HG03045 (cell line): ENCODE measurements around the gene GOLGA8M.
"Not testable (repeated sequence)": the region's sequence is repeated elsewhere in the genome, so short reads cannot be mapped to it uniquely, and the experiment has no call there.

Source experiments
- ATAC-seq: cut with Tn5 transposase; IDR thresholded peaks from one replicate; pipeline ENCODE4 v1.9.1; 2021; ENCODE audit warnings: mild to moderate bottlenecking, moderate library complexity; ENCODE audit not compliant: unreplicated experiment

GOLGA8M gene, protein sequence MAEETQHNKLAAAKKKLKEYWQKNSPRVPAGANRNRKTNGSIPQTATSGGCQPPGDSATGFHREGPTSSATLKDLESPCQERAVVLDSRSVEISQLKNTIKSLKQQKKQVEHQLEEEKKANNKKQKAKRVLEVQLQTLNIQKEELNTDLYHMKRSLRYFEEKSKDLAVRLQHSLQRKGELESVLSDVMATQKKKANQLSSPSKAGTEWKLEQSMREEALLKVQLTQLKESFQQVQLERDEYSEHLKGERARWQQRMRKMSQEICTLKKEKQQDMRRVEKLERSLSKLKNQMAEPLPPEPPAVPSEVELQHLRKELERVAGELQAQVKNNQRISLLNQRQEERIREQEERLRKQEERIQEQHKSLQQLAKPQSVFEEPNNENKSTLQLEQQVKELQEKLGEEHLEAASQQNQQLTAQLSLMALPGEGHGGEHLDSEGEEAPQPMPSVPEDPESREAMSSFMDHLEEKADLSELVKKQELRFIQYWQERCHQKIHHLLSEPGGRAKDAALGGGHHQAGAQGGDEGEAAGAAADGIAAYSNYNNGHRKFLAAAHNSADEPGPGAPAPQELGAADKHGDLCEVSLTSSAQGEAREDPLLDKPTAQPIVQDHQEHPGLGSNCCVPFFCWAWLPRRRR

GRCh38 chr15:28712270-28712669 is at the start of gene GOLGA8M:
TSS of gene GOLGA8M (minus strand) at chr15:28712421. CDS start at chr15:28712323, 98 bp downstream.
- not testable (repeated sequence) for ATAC-seq

DNA sequence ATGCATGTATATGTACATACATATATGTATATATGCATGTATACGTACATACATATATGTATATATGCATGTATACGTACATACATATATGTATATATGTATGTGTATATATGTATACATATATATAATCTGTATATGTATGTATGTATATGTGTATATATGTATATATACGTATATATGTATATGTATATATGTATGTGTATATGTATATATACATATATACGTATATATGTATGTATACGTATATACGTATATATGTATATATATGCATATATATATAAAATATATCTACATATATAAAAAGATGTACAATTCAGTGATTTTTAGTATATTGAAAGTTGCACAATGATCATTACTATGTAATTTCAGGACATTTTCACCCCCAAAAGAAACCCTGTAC is 30.7 kb upstream of the GOLGA8M start:
- not testable (repeated sequence) for ATAC-seq

DNA sequence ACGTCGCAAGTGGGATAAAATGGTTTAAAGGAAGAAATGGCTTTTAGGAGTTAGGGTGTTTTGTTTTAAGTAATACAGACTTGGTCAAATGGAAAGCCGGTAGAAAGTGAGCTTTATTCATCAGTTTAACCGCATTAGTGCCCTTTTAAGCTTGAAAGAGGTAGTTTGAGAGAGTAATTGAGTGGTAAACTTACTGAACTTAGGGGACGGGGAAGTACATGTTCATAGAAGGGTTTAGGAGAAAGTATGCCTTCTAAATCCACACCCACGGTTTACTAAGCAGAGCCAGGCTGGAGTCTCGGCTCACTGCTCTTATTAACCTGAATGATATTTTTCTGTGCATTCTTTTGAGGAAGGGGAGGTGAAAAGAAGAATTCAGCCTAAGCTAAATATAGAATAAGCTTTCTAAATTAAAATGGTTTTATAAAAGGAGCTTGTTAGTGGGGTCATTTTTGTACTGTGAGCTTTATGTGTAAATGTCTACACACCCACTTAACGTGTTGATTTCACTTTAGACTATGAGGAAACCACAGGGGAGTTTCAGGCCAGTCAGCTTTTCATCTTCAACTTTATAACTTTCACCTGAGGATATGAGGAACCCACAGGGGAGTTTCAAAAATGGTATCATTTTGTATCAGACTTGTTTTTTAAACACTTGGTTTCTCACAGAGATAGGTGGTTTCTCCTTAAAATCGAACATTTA is 26.5 kb upstream of the GOLGA8M start:
- ATAC-seq: not testable (repeated sequence)

DNA sequence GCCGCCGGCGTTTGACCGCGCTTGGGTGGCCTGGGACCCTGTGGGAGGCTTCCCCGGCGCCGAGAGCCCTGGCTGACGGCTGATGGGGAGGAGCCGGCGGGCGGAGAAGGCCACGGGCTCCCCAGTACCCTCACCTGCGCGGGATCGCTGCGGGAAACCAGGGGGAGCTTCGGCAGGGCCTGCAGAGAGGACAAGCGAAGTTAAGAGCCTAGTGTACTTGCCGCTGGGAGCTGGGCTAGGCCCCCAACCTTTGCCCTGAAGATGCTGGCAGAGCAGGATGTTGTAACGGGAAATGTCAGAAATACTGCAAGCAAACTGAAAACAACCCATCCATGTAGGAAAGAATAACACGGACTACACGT is 26.0 kb upstream of the GOLGA8M start:
- not testable (repeated sequence) for ATAC-seq

- ATAC-seq: not testable (repeated sequence)
Measured at GRCh38 chr15:28737521-28738199, 25.4 kb upstream of the GOLGA8M start.

- not testable (repeated sequence) for ATAC-seq
Measured at GRCh38 chr15:28728061-28728460, 15.8 kb upstream of the GOLGA8M start.

GRCh38 chr15:28727026-28727425 is 14.8 kb upstream of the GOLGA8M start:
- not testable (repeated sequence) for ATAC-seq

DNA sequence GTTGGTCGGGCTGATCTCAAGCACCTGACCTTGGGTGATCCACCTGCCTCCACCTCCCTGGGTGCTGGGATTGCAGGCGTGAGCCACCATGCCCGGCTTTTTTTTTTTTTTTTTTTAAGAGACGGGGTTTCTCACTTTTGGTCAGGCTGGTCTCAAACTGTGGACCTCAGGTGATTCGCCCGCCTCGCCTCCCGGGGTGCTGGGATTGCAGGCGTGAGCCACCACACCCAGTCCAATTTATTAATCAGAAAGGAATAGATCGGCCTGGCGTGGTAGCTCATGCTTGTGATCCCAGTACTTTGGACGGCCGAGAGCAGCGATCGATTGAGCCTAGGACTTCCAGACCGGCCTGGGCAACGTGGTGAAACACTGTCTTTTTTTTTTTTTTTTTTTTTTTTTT is 13.9 kb upstream of the GOLGA8M start:
- ATAC-seq: no peak

- ATAC-seq: no peak
Measured at GRCh38 chr15:28725556-28725955, 13.3 kb upstream of the GOLGA8M start.

- ATAC-seq: not testable (repeated sequence)
Measured at GRCh38 chr15:28723986-28724385, 11.8 kb upstream of the GOLGA8M start.

- not testable (repeated sequence) for ATAC-seq
Measured at GRCh38 chr15:28719626-28720025, 7.4 kb upstream of the GOLGA8M start.

GRCh38 chr15:28718576-28718975 is 6.4 kb upstream of the GOLGA8M start:
- ATAC-seq: not testable (repeated sequence)

GRCh38 chr15:28714176-28714575 is 2.0 kb upstream of the GOLGA8M start:
- ATAC-seq: not testable (repeated sequence)

GRCh38 chr15:28703927-28704326 is 8.3 kb downstream of the GOLGA8M start:
- not testable (repeated sequence) for ATAC-seq

DNA sequence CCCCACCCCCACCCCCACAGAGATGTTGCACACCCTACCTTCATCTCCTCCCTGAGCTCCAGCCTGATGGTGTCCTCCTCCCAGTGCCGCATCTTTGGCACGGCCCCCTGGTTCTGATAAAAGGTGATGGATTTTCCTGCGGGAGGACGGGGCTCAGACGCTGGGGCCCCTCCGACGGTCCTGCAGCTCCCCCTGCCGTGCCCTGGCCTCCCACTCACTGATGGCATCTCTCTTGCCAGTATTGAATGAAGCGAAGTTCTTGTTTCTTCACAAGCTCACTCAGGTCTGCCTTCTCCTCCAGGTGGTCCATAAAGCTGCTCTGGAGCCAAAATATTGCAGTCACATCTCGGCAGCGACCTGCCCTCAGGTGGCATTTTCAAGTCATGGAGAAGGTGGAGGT is 9.8 kb downstream of the GOLGA8M start:
- not testable (repeated sequence) for ATAC-seq

DNA sequence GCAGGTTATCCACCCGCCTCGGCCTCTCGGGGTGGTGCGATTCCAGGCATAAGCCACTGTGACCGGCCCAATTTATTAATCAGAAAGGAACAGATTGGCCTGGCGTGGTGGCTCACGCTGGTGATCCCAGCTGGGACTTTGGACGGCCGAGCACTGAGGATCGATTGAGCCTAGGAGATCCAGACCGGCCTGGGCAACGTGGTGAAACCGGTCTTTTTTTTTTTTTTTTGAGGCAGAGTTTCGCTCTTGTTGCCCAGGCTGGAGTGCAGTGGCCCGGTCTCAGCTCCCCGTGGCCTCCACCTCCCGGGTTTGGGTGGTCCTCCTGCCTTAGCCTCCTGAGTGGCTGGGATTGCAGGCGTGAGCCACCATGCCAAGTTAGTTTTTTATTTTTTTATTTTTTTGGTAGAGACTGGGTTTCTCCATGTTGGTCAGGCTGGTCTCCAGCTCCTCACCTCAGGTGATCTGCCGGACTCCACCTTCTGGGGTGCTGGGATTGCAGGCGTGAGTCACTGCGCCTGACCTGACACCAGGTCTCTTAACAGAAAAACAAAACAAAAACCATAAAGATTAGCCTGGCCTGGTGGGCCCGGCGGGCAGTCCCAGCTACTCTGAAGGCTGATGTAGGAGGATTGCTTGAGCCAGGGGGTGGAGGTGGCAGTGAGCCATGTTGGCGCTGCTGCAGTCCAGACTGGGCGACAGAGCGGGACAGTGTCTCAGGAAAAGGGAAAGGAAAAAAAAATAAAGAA is 18.0 kb downstream of the GOLGA8M start:
- ATAC-seq: not testable (repeated sequence)

- not testable (repeated sequence) for ATAC-seq
Measured at GRCh38 chr15:28693021-28693420, 19.2 kb downstream of the GOLGA8M start.

GRCh38 chr15:28673533-28673932 is 38.7 kb downstream of the GOLGA8M start:
- not testable (repeated sequence) for ATAC-seq

DNA sequence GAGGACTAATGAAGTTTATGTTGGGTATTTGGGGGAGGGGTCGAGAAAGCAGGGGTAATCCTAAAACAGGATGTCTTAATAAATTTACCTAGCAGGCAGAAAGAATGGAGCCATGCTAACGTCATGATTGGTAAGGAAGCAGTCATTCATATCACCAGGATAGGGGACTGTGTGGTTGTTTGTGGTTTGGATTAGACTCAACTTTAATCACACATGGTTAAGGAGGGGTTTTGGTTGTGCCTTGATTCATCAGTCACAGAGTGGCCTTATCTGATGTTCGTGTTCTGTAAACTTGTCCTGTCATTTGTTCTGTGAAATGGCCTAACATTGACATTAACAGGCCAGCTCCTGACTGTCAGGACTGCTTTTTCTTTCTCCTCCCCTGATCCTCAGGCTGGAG is 40.1 kb downstream of the GOLGA8M start:
- ATAC-seq: not testable (repeated sequence)

DNA sequence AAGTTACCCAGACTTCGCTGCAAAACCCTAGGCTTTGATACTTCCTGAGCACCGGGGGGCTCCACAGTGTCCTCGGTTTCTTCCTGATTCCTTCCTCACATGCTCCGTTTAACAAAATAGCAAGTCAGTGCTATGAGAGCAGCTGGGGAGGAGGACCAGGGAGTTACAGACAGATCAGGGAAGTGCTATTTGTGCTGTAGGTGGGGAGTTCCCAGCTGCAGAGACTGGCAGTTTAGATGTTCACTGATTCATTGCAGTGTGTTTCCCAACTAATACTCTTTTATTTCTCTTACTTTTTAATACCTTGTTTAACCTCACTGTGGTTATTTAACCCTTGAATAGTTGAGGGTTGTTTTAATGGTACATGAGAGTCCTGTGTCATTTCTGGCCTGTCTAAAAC is 45.8 kb downstream of the GOLGA8M start:
- not testable (repeated sequence) for ATAC-seq
